Measurements from ENCODE around the gene PPP1R3G. TPM values are rescaled to one million over a fixed set of nuclear protein-coding genes. Genes with fewer than 3 reads are reported as not detected.
"Not testable (repeated sequence)": the region's sequence is repeated elsewhere in the genome, so short reads cannot be mapped to it uniquely, and the experiment has no call there.

PPP1R3G gene
- total RNA-seq, 1 donor, result 0.31 TPM

- Histone ChIP-seq H3K9me3 (ENCODE audit: low read depth, low read length) (no peaks in the 10 kb centered on the region), H3K4me1 (ENCODE audit: insufficient read depth, low read length) (no peaks in the 10 kb centered on the region), H3K27me3 (ENCODE audit: insufficient read depth, low read length) (no peaks in the 10 kb centered on the region), H3K4me3 (ENCODE audit: low read length) (no peak overlapping the region)
Measured at GRCh38 chr6:5112066-5112799, 27.1 kb downstream of the PPP1R3G start.

GRCh38 chr6:5113096-5113495, 28.0 kb downstream of the PPP1R3G start:
- Histone ChIP-seq H3K9me3 (ENCODE audit: low read depth, low read length) (no peaks in the 10 kb centered on the region), H3K27me3 (ENCODE audit: insufficient read depth, low read length) (no peaks in the 10 kb centered on the region), H3K4me1 (ENCODE audit: insufficient read depth, low read length) (no peaks in the 10 kb centered on the region), H3K4me3 (ENCODE audit: low read length) (no peak overlapping the region)

- no peaks in the 10 kb centered on the region for H3K9me3 ChIP-seq (ENCODE audit: low read depth, low read length)
Measured at GRCh38 chr6:5115168-5115567, 30.0 kb downstream of the PPP1R3G start.

GRCh38 chr6:5116243-5116991, 31.3 kb downstream of the PPP1R3G start:
- Histone ChIP-seq H3K9me3 (ENCODE audit: low read depth, low read length) (no peaks in the 10 kb centered on the region), H3K4me3 (ENCODE audit: low read length) (no peak overlapping the region), H3K27me3 (ENCODE audit: insufficient read depth, low read length) (no peaks in the 10 kb centered on the region), H3K4me1 (ENCODE audit: insufficient read depth, low read length) (no peaks in the 10 kb centered on the region)

More at GRCh38 chr6:5115168-5115567, 30.0 kb downstream of the PPP1R3G start:
- H3K4me3 ChIP-seq (ENCODE audit: low read length), result no peak overlapping the region
- no peaks in the 10 kb centered on the region for H3K4me1 ChIP-seq (ENCODE audit: insufficient read depth, low read length)
- H3K27me3 ChIP-seq (ENCODE audit: insufficient read depth, low read length), result no peaks in the 10 kb centered on the region

- Histone ChIP-seq H3K4me1 (ENCODE audit: insufficient read depth, low read length) (no peaks in the 10 kb centered on the region), H3K9me3 (ENCODE audit: low read depth, low read length) (no peaks in the 10 kb centered on the region), H3K4me3 (ENCODE audit: low read length) (no peak overlapping the region), H3K27me3 (ENCODE audit: insufficient read depth, low read length) (no peaks in the 10 kb centered on the region)
Measured at GRCh38 chr6:5119090-5119951, 34.2 kb downstream of the PPP1R3G start.

GRCh38 chr6:5120011-5120410, 34.9 kb downstream of the PPP1R3G start:
- Histone ChIP-seq H3K4me3 (ENCODE audit: low read length) (no peak overlapping the region), H3K27me3 (ENCODE audit: insufficient read depth, low read length) (no peaks in the 10 kb centered on the region), H3K9me3 (ENCODE audit: low read depth, low read length) (no peaks in the 10 kb centered on the region), H3K4me1 (ENCODE audit: insufficient read depth, low read length) (no peaks in the 10 kb centered on the region)

- H3K9me3 ChIP-seq (ENCODE audit: low read depth, low read length); H3K27me3 ChIP-seq (ENCODE audit: insufficient read depth, low read length); H3K4me1 ChIP-seq (ENCODE audit: insufficient read depth, low read length); H3K4me3 ChIP-seq (ENCODE audit: low read length): not testable (repeated sequence)
Measured at GRCh38 chr6:5120543-5120942, 35.4 kb downstream of the PPP1R3G start.

GRCh38 chr6:5121479-5121878, 36.3 kb downstream of the PPP1R3G start:
- H3K9me3 ChIP-seq (ENCODE audit: low read depth, low read length), result no peaks in the 10 kb centered on the region
- no peaks in the 10 kb centered on the region for H3K4me1 ChIP-seq (ENCODE audit: insufficient read depth, low read length)
- no peaks in the 10 kb centered on the region for H3K27me3 ChIP-seq (ENCODE audit: insufficient read depth, low read length)
- no peak overlapping the region for H3K4me3 ChIP-seq (ENCODE audit: low read length)

- Histone ChIP-seq H3K9me3 (ENCODE audit: low read depth, low read length) (no peaks in the 10 kb centered on the region), H3K4me3 (ENCODE audit: low read length) (no peak overlapping the region), H3K4me1 (ENCODE audit: insufficient read depth, low read length) (no peaks in the 10 kb centered on the region), H3K27me3 (ENCODE audit: insufficient read depth, low read length) (no peaks in the 10 kb centered on the region)
Measured at GRCh38 chr6:5121956-5122355, 36.8 kb downstream of the PPP1R3G start.

- H3K4me3 ChIP-seq (ENCODE audit: low read length), result no peak overlapping the region
- H3K9me3 ChIP-seq (ENCODE audit: low read depth, low read length), result no peaks in the 10 kb centered on the region
- no peaks in the 10 kb centered on the region for H3K27me3 ChIP-seq (ENCODE audit: insufficient read depth, low read length)
- no peaks in the 10 kb centered on the region for H3K4me1 ChIP-seq (ENCODE audit: insufficient read depth, low read length)
Measured at GRCh38 chr6:5122504-5123112, 37.5 kb downstream of the PPP1R3G start.

GRCh38 chr6:5123296-5124143, 38.4 kb downstream of the PPP1R3G start:
- no peaks in the 10 kb centered on the region for H3K9me3 ChIP-seq (ENCODE audit: low read depth, low read length)

GRCh38 chr6:5124526-5124925, 39.4 kb downstream of the PPP1R3G start:
- Histone ChIP-seq H3K4me1 (ENCODE audit: insufficient read depth, low read length) (peaks cover 5% of the 10 kb centered on the region), H3K9me3 (ENCODE audit: low read depth, low read length) (no peaks in the 10 kb centered on the region), H3K4me3 (ENCODE audit: low read length) (no peak overlapping the region), H3K27me3 (ENCODE audit: insufficient read depth, low read length) (no peaks in the 10 kb centered on the region)

More at GRCh38 chr6:5123296-5124143, 38.4 kb downstream of the PPP1R3G start:
- Histone ChIP-seq H3K4me3 (ENCODE audit: low read length) (no peak overlapping the region), H3K27me3 (ENCODE audit: insufficient read depth, low read length) (no peaks in the 10 kb centered on the region), H3K4me1 (ENCODE audit: insufficient read depth, low read length) (peaks cover 4% of the 10 kb centered on the region)

- Histone ChIP-seq H3K9me3 (ENCODE audit: low read depth, low read length) (no peaks in the 10 kb centered on the region), H3K27me3 (ENCODE audit: insufficient read depth, low read length) (no peaks in the 10 kb centered on the region), H3K4me1 (ENCODE audit: insufficient read depth, low read length) (peaks cover 5% of the 10 kb centered on the region), H3K4me3 (ENCODE audit: low read length) (no peak overlapping the region)
Measured at GRCh38 chr6:5125152-5126006, 40.2 kb downstream of the PPP1R3G start.

Data from mononuclear cell (primary cell).